HG02571 (cell line): ENCODE results near the gene OR2AG1.

Experiments
- ATAC-seq: cut with Tn5 transposase; IDR thresholded peaks from one replicate; pipeline ENCODE4 v1.9.1; 2021; ENCODE audit warnings: mild to moderate bottlenecking, moderate library complexity; ENCODE audit not compliant: unreplicated experiment

Gene OR2AG1

GRCh38 chr11:6782720-6783119 lies at the start of gene OR2AG1:
Gene OR2AG1, plus strand, starts transcription at chr11:6783020. Its CDS starts 2,018 bp downstream, at chr11:6785038.
- no peak for ATAC-seq

- ATAC-seq: no peak
Observed at GRCh38 chr11:6733326-6734275, 49.2 kb upstream of the OR2AG1 start.

GRCh38 chr11:6734616-6735015 lies 48.2 kb upstream of the OR2AG1 start:
- ATAC-seq: no peak

DNA sequence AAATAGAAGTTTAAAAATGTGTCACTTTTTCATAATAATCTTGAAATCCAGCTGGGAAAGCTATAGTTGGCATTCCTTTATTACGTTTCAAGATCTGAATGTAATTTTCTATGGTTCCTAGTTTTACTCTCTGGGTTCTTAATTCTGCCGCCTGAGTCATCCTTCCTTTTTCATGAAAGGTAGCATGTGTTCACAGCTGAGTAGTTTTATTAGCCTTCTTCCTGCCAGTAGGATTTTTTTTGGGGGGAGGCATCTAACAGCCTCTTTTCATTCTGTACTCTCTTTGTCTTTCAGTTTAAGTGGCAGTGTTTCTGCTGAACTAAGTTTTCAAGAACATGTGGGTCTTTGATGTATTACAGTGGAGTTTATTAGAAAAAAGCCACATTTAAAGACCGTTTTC lies 47.5 kb upstream of the OR2AG1 start:
- no peak for ATAC-seq

DNA sequence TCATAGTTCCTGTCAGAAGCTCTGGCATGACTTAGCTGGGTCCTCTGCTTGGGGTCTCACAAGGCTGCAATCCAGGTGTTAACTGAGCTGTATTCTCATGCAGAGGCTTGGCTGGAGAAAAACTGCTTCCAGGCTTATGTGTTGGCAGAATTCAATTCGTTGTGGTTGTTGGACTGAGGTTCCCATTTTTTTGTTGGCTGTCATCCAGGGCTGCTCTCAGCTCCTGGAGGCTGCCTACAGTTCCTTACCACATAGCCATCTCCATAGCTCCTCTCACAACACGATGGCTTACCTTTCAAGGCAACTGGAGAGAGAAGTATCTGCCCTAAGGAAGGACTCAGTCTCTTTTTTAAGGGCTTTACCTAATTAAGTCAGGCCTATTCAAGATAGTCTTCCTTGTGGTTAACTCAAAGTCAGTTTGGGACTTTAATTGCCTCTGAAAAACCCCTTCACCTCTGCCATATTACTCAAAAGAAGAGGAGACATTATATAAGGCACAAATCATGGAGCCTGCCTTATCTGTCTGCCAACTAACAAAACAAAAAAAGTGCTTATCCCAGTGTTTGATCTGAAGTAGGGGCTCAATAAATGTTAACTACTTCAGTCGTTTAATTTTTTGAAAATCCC lies 46.2 kb upstream of the OR2AG1 start:
- ATAC-seq: no peak

GRCh38 chr11:6737872-6738466 lies 44.9 kb upstream of the OR2AG1 start:
- peak; percentile 86 for ATAC-seq

GRCh38 chr11:6738590-6738989 lies 44.2 kb upstream of the OR2AG1 start:
- ATAC-seq: no peak

DNA sequence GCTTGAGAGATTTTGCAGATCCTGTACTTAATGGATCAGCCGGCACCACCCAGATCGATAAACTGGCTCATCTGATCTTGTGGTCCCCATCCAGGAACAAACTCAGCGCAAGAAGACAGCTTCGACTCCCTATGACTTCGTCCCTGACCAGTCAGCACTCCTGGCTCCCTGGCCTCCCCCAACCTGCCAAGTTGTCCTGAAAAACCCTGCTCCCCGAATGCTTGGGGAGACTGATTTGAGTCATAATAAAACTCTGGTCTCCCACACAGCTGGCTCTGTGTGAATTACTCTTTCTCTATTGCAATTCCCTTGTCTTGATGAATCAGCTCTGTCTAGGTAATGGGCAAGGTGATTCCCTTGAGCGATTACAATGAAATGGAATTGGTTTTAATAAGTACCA lies 40.6 kb upstream of the OR2AG1 start:
- no peak for ATAC-seq

GRCh38 chr11:6745018-6745417 lies 37.8 kb upstream of the OR2AG1 start:
- no peak for ATAC-seq

DNA sequence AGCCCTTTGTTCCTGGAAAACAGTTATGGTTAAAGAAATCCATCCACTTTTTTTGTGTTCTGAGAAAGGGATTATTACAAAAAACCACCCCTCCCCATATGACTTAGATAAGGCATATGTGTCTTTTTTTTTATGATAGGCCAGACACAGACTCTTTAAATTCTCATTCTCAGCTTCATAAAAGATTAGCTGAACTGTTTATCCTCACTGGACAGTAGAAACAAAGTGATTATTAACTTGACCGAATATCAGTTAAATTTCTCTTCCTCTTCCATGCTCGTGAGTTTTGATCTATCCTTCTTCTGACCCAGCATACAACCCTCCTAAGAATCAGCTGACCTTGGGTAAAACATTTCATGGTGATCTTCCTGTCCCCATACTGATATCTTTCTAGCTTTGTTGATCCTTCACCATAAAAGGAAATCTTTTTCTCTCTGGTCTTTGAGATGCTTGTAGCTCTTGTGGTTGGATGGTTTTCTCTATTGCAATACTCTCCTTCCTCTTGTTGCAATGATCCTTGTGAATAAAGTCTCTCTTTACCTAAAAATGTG lies 37.3 kb upstream of the OR2AG1 start:
- no peak for ATAC-seq

GRCh38 chr11:6746086-6746618 lies 36.7 kb upstream of the OR2AG1 start:
- ATAC-seq: peak; percentile 88

GRCh38 chr11:6746626-6747025 lies 36.2 kb upstream of the OR2AG1 start:
- no peak for ATAC-seq

GRCh38 chr11:6747097-6747668 lies 35.6 kb upstream of the OR2AG1 start:
- no peak for ATAC-seq

DNA sequence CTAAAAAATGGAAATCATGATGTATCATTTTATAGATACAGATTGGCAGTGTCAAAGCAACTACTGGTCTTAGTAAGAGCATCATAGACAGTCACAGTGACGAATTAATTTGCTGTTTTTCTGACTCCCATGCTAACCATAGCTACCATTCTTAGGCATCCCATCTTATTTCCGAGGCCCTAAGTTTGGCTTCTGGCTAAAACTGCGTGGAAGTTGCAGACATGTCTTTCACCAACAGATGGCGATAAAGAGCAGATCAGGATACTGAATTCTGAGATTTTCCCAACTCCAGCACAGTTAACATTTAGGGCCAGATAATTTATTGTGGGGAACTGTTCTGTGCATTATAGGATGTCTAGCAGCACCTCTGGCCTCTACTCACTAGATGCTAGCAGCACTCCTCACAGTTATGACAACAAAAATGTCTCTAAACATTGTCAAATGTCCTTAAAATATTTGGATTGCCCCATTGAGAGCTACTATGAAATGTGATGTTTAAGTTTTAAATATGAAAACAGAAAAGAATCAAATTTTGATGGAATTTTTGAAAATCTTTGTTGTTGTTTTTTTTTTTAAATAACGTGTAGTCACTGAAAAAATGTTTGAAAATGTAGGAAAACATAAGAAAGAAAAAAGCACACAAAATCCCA lies 27.4 kb upstream of the OR2AG1 start:
- no peak for ATAC-seq

GRCh38 chr11:6755953-6756347 lies 26.9 kb upstream of the OR2AG1 start:
- no peak for ATAC-seq

- ATAC-seq: peak; percentile 61
Observed at GRCh38 chr11:6757373-6757967, 25.4 kb upstream of the OR2AG1 start.

DNA sequence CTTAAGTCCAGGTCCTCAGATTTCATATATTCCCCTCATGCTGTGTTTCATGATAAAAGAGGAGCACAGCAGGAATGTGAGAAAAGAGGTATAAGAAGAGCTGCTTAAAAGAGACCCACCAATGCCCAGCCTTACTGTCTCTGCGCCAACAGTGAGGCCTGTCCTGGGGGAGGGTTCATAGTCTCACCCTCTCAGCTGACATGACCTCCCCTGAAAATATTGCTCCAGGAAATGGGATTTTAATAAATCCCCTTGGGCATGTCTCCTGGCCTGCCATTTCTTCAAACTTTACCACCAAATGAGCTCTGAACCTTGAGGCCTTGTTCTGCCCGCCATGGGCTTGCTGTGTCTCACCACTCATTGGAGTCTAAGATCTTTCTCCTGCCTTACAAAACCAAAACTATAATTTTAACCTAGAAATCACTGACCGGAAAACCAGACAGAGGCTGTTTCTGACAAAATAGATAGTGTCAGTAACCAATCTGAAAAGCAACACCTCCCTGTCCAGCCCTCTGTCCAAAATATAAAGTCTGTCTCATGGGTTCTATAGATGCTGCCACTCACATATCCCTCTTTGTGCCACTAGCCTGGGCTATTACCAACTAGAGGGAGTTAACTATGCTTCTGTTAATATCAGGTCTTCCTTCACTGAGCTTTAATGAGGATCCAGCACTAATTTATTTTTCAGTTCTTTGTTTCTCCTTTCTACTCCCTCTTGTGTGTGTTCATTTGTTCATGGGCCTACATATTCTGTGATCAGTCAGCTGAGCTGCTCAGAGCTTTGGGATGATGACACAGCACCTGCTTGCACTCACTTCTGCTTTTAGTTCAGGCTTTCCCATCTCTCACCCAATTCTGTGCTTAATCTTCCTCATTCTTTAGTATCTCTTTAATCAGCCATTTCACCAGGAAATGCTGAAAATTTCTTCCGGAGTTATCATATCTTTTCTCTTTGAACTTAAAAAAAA lies 10.6 kb upstream of the OR2AG1 start, which contains the start of gene OR2AG2:
TSS of gene OR2AG2 (minus strand) at position 51 of the 968 bp plus-strand sequence. CDS start 3,019 bp downstream, outside the sequence.
- ATAC-seq: peak; percentile 89

DNA sequence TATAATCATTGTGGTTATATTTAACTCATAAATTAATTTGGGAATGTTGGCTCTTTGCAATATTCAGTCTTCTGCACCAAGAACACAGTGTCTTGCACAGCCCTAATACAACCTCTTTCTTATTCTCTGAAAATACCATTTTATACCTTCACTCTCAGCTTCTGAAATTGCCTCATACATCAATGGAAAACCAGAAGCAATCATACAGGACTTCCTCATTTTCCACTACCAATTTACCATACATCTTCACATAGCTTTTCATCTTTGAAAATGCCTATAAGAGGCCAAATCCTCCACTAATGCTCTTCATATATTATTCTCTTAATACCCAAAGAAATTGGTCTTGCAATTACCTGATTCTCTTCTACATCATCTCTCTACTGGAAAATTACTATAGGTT lies 4.3 kb upstream of the OR2AG1 start:
- ATAC-seq: no peak

GRCh38 chr11:6780829-6781228 lies 2.0 kb upstream of the OR2AG1 start:
- ATAC-seq: no peak
